HG03378 (cell line): ENCODE measurements around the gene RNU6-8.

ENCODE experiments used
- ATAC-seq: cut with Tn5 transposase; IDR thresholded peaks from one replicate; pipeline ENCODE4 v1.9.1; 2021; ENCODE audit warnings: mild to moderate bottlenecking, moderate library complexity; ENCODE audit not compliant: unreplicated experiment

RNU6-8 gene

GRCh38 chr14:32205984-32206383 lies 2.9 kb upstream of the RNU6-8 start:
- peak; percentile 31 for ATAC-seq

GRCh38 chr14:32205554-32205953 lies 2.5 kb upstream of the RNU6-8 start:
- no peak for ATAC-seq

GRCh38 chr14:32203928-32204357 lies 874 bp upstream of the RNU6-8 start:
- no peak for ATAC-seq

GRCh38 chr14:32202491-32202997 lies 525 bp downstream of the RNU6-8 start:
- ATAC-seq = no peak

GRCh38 chr14:32201816-32202490 lies 1.1 kb downstream of the RNU6-8 start, which contains the start of gene RNU6-7:
Gene RNU6-7 (plus strand): TSS chr14:32202045.
- no peak for ATAC-seq

- peak; percentile 40 for ATAC-seq
Observed at GRCh38 chr14:32201193-32201815, 1.8 kb downstream of the RNU6-8 start.

GRCh38 chr14:32200368-32201192 lies 2.5 kb downstream of the RNU6-8 start:
- peak; percentile 32 for ATAC-seq

GRCh38 chr14:32197919-32198318 lies 5.2 kb downstream of the RNU6-8 start:
- ATAC-seq = peak; percentile 45

GRCh38 chr14:32195636-32196035 lies 7.4 kb downstream of the RNU6-8 start:
- no peak for ATAC-seq

GRCh38 chr14:32193532-32193931 lies 9.5 kb downstream of the RNU6-8 start:
- no peak for ATAC-seq

- no peak for ATAC-seq
Observed at GRCh38 chr14:32192712-32193373, 10.2 kb downstream of the RNU6-8 start.

- no peak for ATAC-seq
Observed at GRCh38 chr14:32190673-32191072, 12.4 kb downstream of the RNU6-8 start.

- no peak for ATAC-seq
Observed at GRCh38 chr14:32189811-32190210, 13.3 kb downstream of the RNU6-8 start.

- ATAC-seq = peak; percentile 58
Observed at GRCh38 chr14:32186248-32186647, 16.8 kb downstream of the RNU6-8 start.

GRCh38 chr14:32185097-32185496 lies 18.0 kb downstream of the RNU6-8 start:
- no peak for ATAC-seq

GRCh38 chr14:32183151-32184058 lies 19.7 kb downstream of the RNU6-8 start:
- no peak for ATAC-seq

- ATAC-seq = no peak
Observed at GRCh38 chr14:32171469-32171868, 31.6 kb downstream of the RNU6-8 start.

- no peak for ATAC-seq
Observed at GRCh38 chr14:32169191-32169590, 33.9 kb downstream of the RNU6-8 start.

GRCh38 chr14:32167907-32168306 lies 35.2 kb downstream of the RNU6-8 start:
- no peak for ATAC-seq

GRCh38 chr14:32166924-32167323 lies 36.1 kb downstream of the RNU6-8 start:
- ATAC-seq = no peak
